Activated CD8-positive, alpha-beta T cell treated with anti-CD3 and anti-CD28 coated beads for 36 hours (primary cell): ENCODE data around the gene TTLL5. TPM values are rescaled to one million over a fixed set of nuclear protein-coding genes. Genes with fewer than 3 reads are reported as not detected.

Source experiments
- ATAC-seq: fragments of 200-7000 bp; cut with Tn5 transposase; one replicate; pipeline ENCODE4 v1.10.0; 2021; ENCODE audit warnings: mild to moderate bottlenecking, moderate library complexity
- CTCF ChIA-PET: fragments of 350-600 bp; sonication (Branson Sonifier 250); formaldehyde crosslinking; loops from one replicate; lab custom pipeline; 2021; ENCODE audit warnings: antibody characterized with exemption; lab: Charles Lee
- POLR2A ChIA-PET: fragments of 350-600 bp; sonication (Branson Sonifier 250); formaldehyde crosslinking; loops from one replicate; lab custom pipeline; 2021; ENCODE audit warnings: antibody characterized with exemption; lab: Charles Lee
- DNase-seq: peaks from one replicate; pipeline ENCODE4 v3.0.0-alpha.2; 2020
- H3K27ac Mint-ChIP-seq: one replicate; pipeline ENCODE4 v1.8.0; 2021; ENCODE audit warnings: mild to moderate bottlenecking, mixed read lengths
- H3K27me3 Mint-ChIP-seq: one replicate; pipeline ENCODE4 v1.8.0; 2021; ENCODE audit warnings: mixed read lengths
- H3K36me3 Mint-ChIP-seq: one replicate; pipeline ENCODE4 v1.8.0; 2021; ENCODE audit warnings: low read depth, mixed read lengths
- H3K4me1 Mint-ChIP-seq: one replicate; pipeline ENCODE4 v1.8.0; 2021; ENCODE audit warnings: low read depth, mixed read lengths
- H3K4me3 Mint-ChIP-seq: one replicate; pipeline ENCODE4 v1.8.0; 2021; ENCODE audit warnings: mild to moderate bottlenecking, moderate library complexity, mixed read lengths
- H3K9me3 Mint-ChIP-seq: one replicate; pipeline ENCODE4 v1.8.0; 2021; ENCODE audit warnings: mixed read lengths
- CTCF ChIP-seq: fragments of 200-600 bp; IDR thresholded peaks from one replicate; pipeline ENCODE4 v1.8.0; 2022; ENCODE audit warnings: antibody characterized with exemption, mild to moderate bottlenecking
- intact Hi-C: fragments of 100-400 bp; cut with micrococcal nuclease; formaldehyde crosslinking; loops from one replicate; pipeline ENCODE4 v1.10.0; 2022
- total RNA-seq, 2 experiments: library from RNA; stranded (reverse); gene quantifications; one replicate each; pipeline ENCODE4 v1.2.3, GENCODE V29; 2021

Gene TTLL5
- total RNA-seq, 2 experiments from 2014 or later: 23.6 to 27.2 TPM

GRCh38 chr14:75658957-75659356, 2.1 kb upstream of the TTLL5 start:
- Mint-ChIP-seq H3K36me3 (peaks cover 5% of the 10 kb centered on the region), H3K4me3 (no peak overlapping the region), H3K27me3 (no peaks in the 10 kb centered on the region), H3K4me1 (peaks cover 18% of the 10 kb centered on the region), H3K9me3 (no peaks in the 10 kb centered on the region), H3K27ac (peak overlapping the region; percentile 11)
- CTCF ChIA-PET: interaction anchor here (13.1 kb wide), 1 partner anchor 82 kb away, joined by 281 read pairs; the partner anchor contains the start of gene FLVCR2
- DNase-seq: no peak
- intact Hi-C loops: loop anchor here (10.0 kb wide), 1 partner anchor 164 kb away; no protein-coding TSS in a partner anchor
- no peak for ATAC-seq
- TF ChIP-seq CTCF: no peak
- POLR2A ChIA-PET: no interaction called here

- no peak for ATAC-seq
- ChIA-PET POLR2A (interaction anchor here (1.4 to 1.7 kb wide), 2 partner anchors 13 to 94 kb away, joined by 4 to 5 read pairs; no protein-coding TSS in a partner anchor), CTCF (interaction anchor here (1.0 to 13.1 kb wide), 8 partner anchors 9 to 365 kb away, joined by 3 to 281 read pairs (median 3); partner anchors contain the start of gene FLVCR2)
- H3K9me3 Mint-ChIP-seq: no peaks in the 10 kb centered on the region
- no peaks in the 10 kb centered on the region for H3K27me3 Mint-ChIP-seq
- H3K36me3 Mint-ChIP-seq: peaks cover 3% of the 10 kb centered on the region
- peak overlapping the region; percentile 91 for H3K27ac Mint-ChIP-seq
- no peak for DNase-seq
- peaks cover 17% of the 10 kb centered on the region for H3K4me1 Mint-ChIP-seq
- TF ChIP-seq CTCF: no peak
- intact Hi-C loops: no loop called here
- peak overlapping the region; percentile 86 for H3K4me3 Mint-ChIP-seq
These were observed 812 bp upstream of the TTLL5 start for GRCh38 chr14:75660238-75660629.

- DNase-seq (no peak), ATAC-seq (no peak)
- POLR2A ChIA-PET: interaction anchor here (1.4 kb wide), 1 partner anchor 12 kb away, joined by 4 read pairs; no protein-coding TSS in a partner anchor
- Mint-ChIP-seq H3K27ac (peak overlapping the region; percentile 91), H3K27me3 (no peaks in the 10 kb centered on the region), H3K9me3 (no peaks in the 10 kb centered on the region), H3K4me3 (peak overlapping the region; percentile 86), H3K4me1 (peaks cover 17% of the 10 kb centered on the region), H3K36me3 (peaks cover 5% of the 10 kb centered on the region)
- intact Hi-C loops: no loop called here
- no peak for TF ChIP-seq CTCF
- CTCF ChIA-PET: interaction anchor here (1.4 to 13.1 kb wide), 3 partner anchors 10 to 101 kb away, joined by 3 to 281 read pairs (median 13); partner anchors contain the start of gene FLVCR2
These were observed 411 bp downstream of the TTLL5 start for GRCh38 chr14:75661499-75661814.

- intact Hi-C loops: no loop called here
- peaks cover 8% of the 10 kb centered on the region for H3K36me3 Mint-ChIP-seq
- POLR2A ChIA-PET: interaction anchor here (1.0 kb wide), 1 partner anchor 307 kb away, joined by 3 read pairs; no protein-coding TSS in a partner anchor
- no peaks in the 10 kb centered on the region for H3K9me3 Mint-ChIP-seq
- no peaks in the 10 kb centered on the region for H3K27me3 Mint-ChIP-seq
- ATAC-seq (no peak), DNase-seq (no peak)
- CTCF ChIA-PET: interaction anchor here (0.6 to 2.2 kb wide), 3 partner anchors 8 to 320 kb away, joined by 3 to 11 read pairs (median 5); no protein-coding TSS in a partner anchor
- no peak overlapping the region for H3K27ac Mint-ChIP-seq
- H3K4me1 Mint-ChIP-seq: peaks cover 17% of the 10 kb centered on the region
- no peak for TF ChIP-seq CTCF
- H3K4me3 Mint-ChIP-seq: peak overlapping the region; percentile 17
These were observed 1.9 kb downstream of the TTLL5 start for GRCh38 chr14:75662966-75663365.

- Mint-ChIP-seq H3K4me1 (peaks cover 6% of the 10 kb centered on the region), H3K36me3 (peaks cover 31% of the 10 kb centered on the region), H3K27me3 (no peaks in the 10 kb centered on the region), H3K4me3 (no peak overlapping the region), H3K27ac (no peak overlapping the region), H3K9me3 (no peaks in the 10 kb centered on the region)
- POLR2A ChIA-PET: interaction anchor here (1.6 kb wide), 1 partner anchor 11 kb away, joined by 4 read pairs; no protein-coding TSS in a partner anchor
- intact Hi-C loops: no loop called here
- no peak for DNase-seq
- ATAC-seq: no peak
- no peak for TF ChIP-seq CTCF
- CTCF ChIA-PET: interaction anchor here (0.7 to 1.0 kb wide), 2 partner anchors 13 to 90 kb away, joined by 3 read pairs; no protein-coding TSS in a partner anchor
These were observed 6.2 kb downstream of the TTLL5 start for GRCh38 chr14:75667099-75667765.
